Fibroblast of the aortic adventitia (primary cell): Measurements from ENCODE around the gene RNASEH2C. TPM values are rescaled to one million over a fixed set of nuclear protein-coding genes. Genes with fewer than 3 reads are reported as not detected.

Experiments used
- DNase-seq: peaks from one replicate; pipeline ENCODE4 v3.0.0-alpha.2; 2010; ENCODE audit warnings: low read depth
- H3K4me3 ChIP-seq: 2 replicates; pipeline ENCODE4 v1.5.1; 2011; ENCODE audit warnings: low read depth, mild to moderate bottlenecking, control low read depth, low read length, moderate library complexity
- total RNA-seq: library from RNA; depleted of rRNA; stranded (reverse); fragments of >200 nt; gene quantifications from 2 replicates; pipeline ENCODE4 v1.2.3, GENCODE V29; 2012; ENCODE audit warnings: low replicate concordance
- TF ChIP-seq, protein P1 (sequence below): IDR thresholded peaks from 2 replicates; pipeline ENCODE4 v1.5.1; 2011; ENCODE audit warnings: mild to moderate bottlenecking, low read length, control low read depth, inconsistent platforms; ENCODE audit not compliant: insufficient read depth

RNASEH2C gene
- total RNA-seq, 1 donor: 44.6 TPM

DNA sequence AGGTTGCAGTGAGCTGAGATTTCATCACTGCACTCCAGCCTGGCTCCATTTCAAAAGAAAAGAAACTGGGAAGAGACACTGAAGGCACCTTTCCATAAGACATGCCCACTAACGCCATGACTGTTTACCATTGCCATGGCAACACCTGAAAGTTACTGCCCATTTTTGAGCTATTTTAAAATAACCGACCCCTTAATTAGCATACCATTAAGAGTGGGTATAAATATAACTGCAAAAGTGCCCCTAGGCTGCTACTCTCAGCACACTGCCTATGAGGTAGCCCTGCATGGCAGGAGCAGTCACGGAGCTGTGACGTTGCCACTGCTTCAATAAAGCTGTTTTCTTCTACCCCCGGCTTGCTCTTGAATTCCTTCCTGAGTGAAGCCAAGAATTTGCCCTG is 9.9 kb upstream of the RNASEH2C start:
- H3K4me3 ChIP-seq: no peak overlapping the region
- DNase-seq: no peak
- TF ChIP-seq, protein P1, sequence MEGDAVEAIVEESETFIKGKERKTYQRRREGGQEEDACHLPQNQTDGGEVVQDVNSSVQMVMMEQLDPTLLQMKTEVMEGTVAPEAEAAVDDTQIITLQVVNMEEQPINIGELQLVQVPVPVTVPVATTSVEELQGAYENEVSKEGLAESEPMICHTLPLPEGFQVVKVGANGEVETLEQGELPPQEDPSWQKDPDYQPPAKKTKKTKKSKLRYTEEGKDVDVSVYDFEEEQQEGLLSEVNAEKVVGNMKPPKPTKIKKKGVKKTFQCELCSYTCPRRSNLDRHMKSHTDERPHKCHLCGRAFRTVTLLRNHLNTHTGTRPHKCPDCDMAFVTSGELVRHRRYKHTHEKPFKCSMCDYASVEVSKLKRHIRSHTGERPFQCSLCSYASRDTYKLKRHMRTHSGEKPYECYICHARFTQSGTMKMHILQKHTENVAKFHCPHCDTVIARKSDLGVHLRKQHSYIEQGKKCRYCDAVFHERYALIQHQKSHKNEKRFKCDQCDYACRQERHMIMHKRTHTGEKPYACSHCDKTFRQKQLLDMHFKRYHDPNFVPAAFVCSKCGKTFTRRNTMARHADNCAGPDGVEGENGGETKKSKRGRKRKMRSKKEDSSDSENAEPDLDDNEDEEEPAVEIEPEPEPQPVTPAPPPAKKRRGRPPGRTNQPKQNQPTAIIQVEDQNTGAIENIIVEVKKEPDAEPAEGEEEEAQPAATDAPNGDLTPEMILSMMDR: no peak

DNA sequence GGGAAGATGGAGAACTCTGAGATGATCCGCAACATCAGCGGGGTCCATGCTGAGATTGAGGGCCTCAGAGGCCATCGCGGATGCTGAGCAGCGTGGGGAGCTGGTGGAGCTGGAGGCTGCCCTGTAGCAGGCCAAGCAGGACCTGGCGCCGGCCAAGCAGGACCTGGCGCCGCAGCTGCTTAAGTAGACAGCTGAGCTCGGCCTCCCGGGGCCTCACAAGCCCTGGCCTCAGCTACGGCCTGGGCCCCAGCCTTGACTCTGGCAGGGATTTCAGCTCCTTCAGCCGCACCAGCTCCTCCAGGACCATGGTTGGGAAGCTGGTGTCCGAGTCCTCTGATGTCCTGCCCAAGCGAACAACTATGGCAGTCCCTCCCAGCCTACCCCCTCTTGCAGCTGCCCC is 7.3 kb upstream of the RNASEH2C start:
- TF ChIP-seq, protein P1: no peak

DNA sequence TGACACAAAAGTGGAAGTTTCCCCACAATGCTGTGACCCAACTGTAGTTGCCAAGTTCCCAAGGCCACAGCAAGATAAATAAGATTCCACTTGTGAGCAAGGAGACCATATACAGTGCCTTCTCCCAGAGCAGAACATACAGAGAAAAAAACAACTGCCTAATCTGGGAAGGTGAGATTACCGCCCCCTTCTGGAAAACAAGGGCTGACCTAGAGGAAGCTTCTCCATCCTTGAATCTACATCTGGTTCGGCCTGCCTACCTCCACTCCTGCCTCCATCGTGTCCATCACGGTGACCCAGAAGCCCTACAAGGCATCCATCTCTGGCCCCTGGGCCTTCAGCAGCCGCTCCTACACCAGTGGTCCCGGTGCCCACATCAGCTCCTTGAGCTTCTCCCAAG is 6.1 kb upstream of the RNASEH2C start:
- no peak overlapping the region for H3K4me3 ChIP-seq
- no peak for DNase-seq
- TF ChIP-seq, protein P1: no peak

More for the DNA sequence above, 7.3 kb upstream of the RNASEH2C start:
- no peak for DNase-seq
- no peak overlapping the region for H3K4me3 ChIP-seq

DNA sequence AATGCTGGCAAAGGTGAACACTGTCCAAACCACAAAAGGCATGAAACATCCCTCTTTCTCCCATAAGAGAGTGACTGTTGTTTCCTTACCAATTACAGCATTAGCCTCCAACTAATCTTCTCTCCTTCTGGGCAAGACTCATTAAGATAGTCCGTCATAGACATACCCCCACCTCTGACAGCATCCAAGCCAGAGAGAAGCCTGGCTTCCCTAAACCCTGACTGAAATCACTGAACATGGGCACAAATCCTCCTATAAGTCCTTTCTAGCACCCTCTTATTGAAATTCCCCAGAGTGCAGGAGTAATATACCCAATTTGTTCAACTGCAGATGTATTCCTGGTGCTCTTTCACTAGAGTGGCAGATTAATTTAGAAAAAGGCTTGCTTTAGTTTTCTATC is 1.7 kb upstream of the RNASEH2C start:
- TF ChIP-seq, protein P1: no peak
- H3K4me3 ChIP-seq: no peak overlapping the region
- DNase-seq: no peak

DNA sequence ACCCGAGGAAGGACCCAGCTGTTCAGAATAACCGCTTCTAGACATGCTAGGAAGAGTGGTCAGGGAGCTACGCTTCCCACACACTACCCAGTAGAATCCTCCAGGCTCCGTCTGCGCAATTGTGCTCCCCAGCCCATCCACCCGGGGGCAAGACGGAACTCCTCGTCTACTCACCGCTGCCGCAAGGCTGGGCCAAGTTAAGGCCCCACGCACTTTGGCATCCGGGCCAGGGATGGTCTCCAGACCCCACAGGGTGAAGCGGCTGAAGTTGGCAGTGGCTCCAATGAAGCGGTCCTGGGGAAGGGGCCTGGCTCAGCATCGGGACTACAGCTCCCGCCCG is 757 bp downstream of the RNASEH2C start:
- TF ChIP-seq, protein P1: peak; percentile 27
- H3K4me3 ChIP-seq: peak overlapping the region; percentile 89
- DNase-seq: peak; percentile 49

DNA sequence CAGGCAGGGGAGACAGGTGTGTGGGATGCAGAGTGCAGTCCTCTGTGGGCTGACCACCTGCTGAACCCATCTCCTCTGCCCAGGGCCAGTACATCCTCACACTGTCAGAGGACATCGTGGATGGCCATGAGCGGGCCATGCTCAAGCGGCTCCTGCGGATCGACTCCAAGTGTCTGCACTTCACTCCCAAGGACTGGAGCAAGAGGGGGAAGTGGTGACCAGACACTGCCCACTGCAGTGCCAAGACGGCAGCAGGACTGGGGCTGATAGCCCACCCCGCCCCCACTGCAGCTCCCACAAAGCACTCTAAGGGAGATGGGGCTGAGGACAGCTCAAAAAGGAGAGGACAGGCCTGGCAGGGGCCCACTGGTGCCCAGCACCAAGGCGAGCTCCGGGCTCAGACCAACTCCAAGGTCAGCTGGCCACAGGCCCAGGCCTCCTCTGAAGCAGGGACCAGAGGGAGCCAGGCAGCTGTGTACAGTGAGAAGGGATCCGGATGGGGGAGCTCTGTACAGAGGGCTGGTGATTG is 1.6 kb downstream of the RNASEH2C start:
- TF ChIP-seq, protein P1: no peak
- H3K4me3 ChIP-seq: peak overlapping the region; percentile 89
- DNase-seq: peak; percentile 32

DNA sequence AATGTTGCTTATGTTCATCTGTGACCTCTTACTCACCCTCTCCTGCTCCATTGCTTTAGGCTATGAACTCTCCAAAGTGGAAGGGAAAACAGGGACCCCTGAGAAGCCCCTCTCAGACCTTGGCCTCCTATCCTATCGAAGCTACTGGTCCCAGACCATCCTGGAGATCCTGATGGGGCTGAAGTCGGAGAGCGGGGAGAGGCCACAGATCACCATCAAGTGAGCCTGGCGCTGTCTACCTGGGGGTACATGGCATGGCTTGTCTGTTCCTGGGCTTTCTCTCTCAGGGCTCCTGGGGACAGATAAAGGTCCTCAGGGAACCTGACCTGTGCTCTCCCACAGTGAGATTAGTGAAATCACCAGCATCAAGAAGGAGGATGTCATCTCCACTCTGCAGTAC is 2.1 kb downstream of the RNASEH2C start:
- DNase-seq: no peak
- TF ChIP-seq, protein P1: no peak
- peak overlapping the region; percentile 25 for H3K4me3 ChIP-seq
